ENCODE measurements around the gene SAMD4B. TPM values are rescaled to one million over a fixed set of nuclear protein-coding genes. Genes with fewer than 3 reads are reported as not detected.

Gene SAMD4B
- total and polyA plus RNA-seq, 2 of the 8 experiments (the other 6 are each of a cell fraction or from before 2014, with no cell fraction given): 137 to 158 TPM

GRCh38 chr19:39342647-39343305 lies 555 bp downstream of the SAMD4B start:
- peak overlapping the region in 3 of 4 experiments; percentile 16 to 79 (median 22); a peak in 4 of 7 replicates for H3K9ac ChIP-seq (replicated peaks in 1 of 4; ENCODE audit: extremely low read depth in 1 of 4, low read depth in 3 of 4, low read length in 3 of 4)
- ChIA-PET POLR2A (ENCODE audit: partially characterized antibody) (interaction anchor here (0.7 to 2.2 kb wide), 9 partner anchors 48 to 93 kb away, joined by 3 to 8 read pairs (median 6); partner anchors contain the start of genes MED29, PAF1, PLEKHG2 and RPS16), CTCF (ENCODE audit: partially characterized antibody) (interaction anchor here (0.7 to 1.6 kb wide), 5 partner anchors 16 to 128 kb away, joined by 3 to 4 read pairs (median 3); partner anchors contain the start of gene IFNL1)
- H2BK15ac ChIP-seq (ENCODE audit: low read length): no peak overlapping the region
- peak overlapping the region; percentile 58 to 73 for H3K4me2 ChIP-seq (ENCODE audit: insufficient read depth in 1 of 2, low read depth in 2 of 2, low read length in 2 of 2)
- no peaks in the 10 kb centered on the region for H3K27me3 ChIP-seq (replicated peaks in 1 of 4; ENCODE audit: control insufficient read depth in 3 of 4, extremely low read depth in 1 of 4, insufficient read depth in 3 of 4, low read length in 3 of 4)
- peaks cover 9% of the 10 kb centered on the region for H3K79me1 ChIP-seq (ENCODE audit: low read depth, low read length)
- H4K20me1 ChIP-seq (replicated peaks in 1 of 2; ENCODE audit: control insufficient read depth in 1 of 2, insufficient read depth in 2 of 2, low read length in 2 of 2): peaks cover 9 to 20% of the 10 kb centered on the region in 2 experiments
- no peak overlapping the region for H4K5ac ChIP-seq (ENCODE audit: insufficient read length, low read depth, low read length)
- H2BK12ac ChIP-seq (ENCODE audit: low read depth, low read length): no peak overlapping the region
- H3K4me3 ChIP-seq (ENCODE audit: extremely low read depth in 1 of 4, insufficient read depth in 2 of 4, low read depth in 3 of 4, low read length in 4 of 4): peak overlapping the region; percentile 63 to 77 (median 76)
- peak overlapping the region; percentile 59 for H3K56ac ChIP-seq (replicated peaks; ENCODE audit: insufficient read length, low read depth, low read length)
- WGBS, 2 experiments (ENCODE audit: extremely low coverage in 1 of 2, insufficient coverage in 1 of 2, insufficient read length in 1 of 2, insufficient replicate concordance in 2 of 2, low coverage in 1 of 2, low lambda C conversion rate in 2 of 2, missing lambda C conversion rate in 1 of 2): 5% methylated on average over 9 of the region's 51 CpGs; no CpG with 5 or more reads in 1 of the 2 experiments
- TF ChIP-seq PHF8 (conservative IDR thresholded peaks at IDR 0.05; ENCODE audit: low read depth, low read length) (peak; percentile 14; the same call in 1 of the 2 replicates), CTCF (IDR thresholded peaks at IDR 0.05; ENCODE audit: control extremely low read depth in 1 of 3, insufficient read depth in 1 of 3, low read depth in 1 of 3, low read length in 3 of 3) (no peak), JUND (IDR thresholded peaks at IDR 0.05; ENCODE audit: low read length) (no peak), JUN (IDR thresholded peaks at IDR 0.05; ENCODE audit: low read depth, low read length) (no peak), RNF2 (IDR thresholded peaks at IDR 0.05; ENCODE audit: borderline replicate concordance, low read depth, low read length, missing control alignments, poor library complexity, severe bottlenecking) (no peak), FOSL1 (IDR thresholded peaks at IDR 0.05; ENCODE audit: insufficient read depth, low read depth, low read length) (no peak)
- no peak overlapping the region for H2BK5ac ChIP-seq (ENCODE audit: low read depth, low read length)
- H4K91ac ChIP-seq (replicated peaks; ENCODE audit: insufficient read length, low read length): no peak overlapping the region
- H3K23ac ChIP-seq (ENCODE audit: insufficient read length): no peak overlapping the region
- H3K4ac ChIP-seq (replicated peaks; ENCODE audit: insufficient read length, low read depth, low read length): no peak overlapping the region
- no peak overlapping the region for H3K14ac ChIP-seq (ENCODE audit: insufficient read length)
- H3K18ac ChIP-seq (ENCODE audit: extremely low read depth, low read length): no peak overlapping the region; the same call in 1 of the 2 replicates
- no peak overlapping the region for H4K8ac ChIP-seq (ENCODE audit: extremely low read depth, insufficient read depth, low read length)
- H3K27ac ChIP-seq (ENCODE audit: low read depth, low read length): no peak overlapping the region; the same call in 1 of the 2 replicates
- H3K36me3 ChIP-seq (ENCODE audit: control insufficient read depth in 2 of 4, insufficient read depth in 4 of 4, low read length in 3 of 4): 0 out of 8 replicates have a peak, but pooled peaks cover 0 to 4% (median 0%) of the 10 kb centered on the region in 4 experiments
- peaks cover 2 to 9% (median 3%) of the 10 kb centered on the region in 4 experiments; a peak in 4 of 7 replicates for H3K4me1 ChIP-seq (replicated peaks in 1 of 4; ENCODE audit: control insufficient read depth in 3 of 4, insufficient read depth in 4 of 4, low read length in 3 of 4)
- peaks cover 0 to 32% of the 10 kb centered on the region in 2 experiments; a peak in 2 of 4 replicates for H3K79me2 ChIP-seq (ENCODE audit: control insufficient read depth in 1 of 2, insufficient read depth in 2 of 2, low read length in 2 of 2)
- peaks cover 15% of the 10 kb centered on the region for H3K23me2 ChIP-seq (ENCODE audit: low read depth, low read length)
- no peaks in the 10 kb centered on the region for H3K9me3 ChIP-seq (ENCODE audit: insufficient read depth in 2 of 2, low read depth in 1 of 2, low read length in 1 of 2)
- no peak overlapping the region for H2BK20ac ChIP-seq (ENCODE audit: low read length)
- no peak for FAIRE-seq
- no peak for DNase-seq (ENCODE audit: low read depth in 1 of 2, low spot score in 2 of 2)
- no peak overlapping the region for H2AK5ac ChIP-seq (ENCODE audit: low read depth, low read length)
- no peak overlapping the region for H2BK120ac ChIP-seq (replicated peaks; ENCODE audit: low read depth, low read length)
- H2AFZ ChIP-seq (ENCODE audit: low read length): no peak overlapping the region

Measured in H1 (cell line).